ENCODE data around the gene GRIFIN. TPM values are rescaled to one million over a fixed set of nuclear protein-coding genes. Genes with fewer than 3 reads are reported as not detected.

Gene GRIFIN
- total RNA-seq, 1 experiment from 2014 or later: not detected

GRCh38 chr7:2509298-2509906, 33.2 kb upstream of the GRIFIN start:
- CTCF ChIA-PET: no interaction called here
- no TSS peak for BruUV-seq (replicated peaks)

GRCh38 chr7:2508327-2509215, 32.4 kb upstream of the GRIFIN start:
- DNase-seq (no peak), ATAC-seq (no peak)
- no peaks in the 10 kb centered on the region for H3K9me3 ChIP-seq (ENCODE audit: low read length)
- no peaks in the 10 kb centered on the region for H3K9me2 ChIP-seq (replicated peaks; ENCODE audit: low read length)
- no peaks in the 10 kb centered on the region for H3F3A ChIP-seq (ENCODE audit: low read length, unreplicated experiment)
- POLR2A ChIA-PET (ENCODE audit: unreplicated experiment): no interaction called here
- H3K9ac ChIP-seq (ENCODE audit: low read length): no peak overlapping the region
- BruUV-seq (replicated peaks): no TSS peak
- CTCF ChIA-PET: no interaction called here
- no peak overlapping the region for H2AFZ ChIP-seq (ENCODE audit: low read length)
- TF ChIP-seq EZH2phosphoT487 (IDR thresholded peaks at IDR 0.05; ENCODE audit: borderline replicate concordance, low read length) (no peak), CTCF (conservative IDR thresholded peaks at IDR 0.05; ENCODE audit: low read depth, low read length) (no peak), EZH2 (IDR thresholded peaks at IDR 0.05; ENCODE audit: low read length, unreplicated experiment) (no peak)
- H3K4me3 ChIP-seq (ENCODE audit: low read length): no peak overlapping the region
- no peak overlapping the region for H3K4me2 ChIP-seq (ENCODE audit: low read length)
- no peaks in the 10 kb centered on the region for H3K79me2 ChIP-seq (ENCODE audit: low read length)
- intact Hi-C loops (cut with micrococcal nuclease): no loop called here
- H3K27ac ChIP-seq (ENCODE audit: low read length): no peak overlapping the region
- H4K20me1 ChIP-seq (ENCODE audit: low read length): no peaks in the 10 kb centered on the region
- H3K4me1 ChIP-seq (ENCODE audit: insufficient read depth, low read length): peaks cover 13% of the 10 kb centered on the region
- no peaks in the 10 kb centered on the region for H3K36me3 ChIP-seq (ENCODE audit: low read depth, low read length)
- H3K27me3 ChIP-seq (ENCODE audit: low read length): no peaks in the 10 kb centered on the region

More at GRCh38 chr7:2509298-2509906, 33.2 kb upstream of the GRIFIN start:
- Histone ChIP-seq H3K9ac (ENCODE audit: low read length) (no peak overlapping the region), H3K4me3 (ENCODE audit: low read length) (no peak overlapping the region), H3K4me2 (ENCODE audit: low read length) (no peak overlapping the region), H3K4me1 (ENCODE audit: insufficient read depth, low read length) (peaks cover 13% of the 10 kb centered on the region), H4K20me1 (ENCODE audit: low read length) (no peaks in the 10 kb centered on the region), H3K36me3 (ENCODE audit: low read depth, low read length) (no peaks in the 10 kb centered on the region), H3K9me2 (replicated peaks; ENCODE audit: low read length) (no peaks in the 10 kb centered on the region), H3F3A (ENCODE audit: low read length, unreplicated experiment) (no peaks in the 10 kb centered on the region), H3K79me2 (ENCODE audit: low read length) (no peaks in the 10 kb centered on the region), H2AFZ (ENCODE audit: low read length) (no peak overlapping the region), H3K27me3 (ENCODE audit: low read length) (no peaks in the 10 kb centered on the region), H3K9me3 (ENCODE audit: low read length) (no peaks in the 10 kb centered on the region), H3K27ac (ENCODE audit: low read length) (no peak overlapping the region)
- POLR2A ChIA-PET (ENCODE audit: unreplicated experiment): no interaction called here
- intact Hi-C loops (cut with micrococcal nuclease): no loop called here
- ATAC-seq (no peak), DNase-seq (no peak)
- TF ChIP-seq CTCF (conservative IDR thresholded peaks at IDR 0.05; ENCODE audit: low read depth, low read length) (no peak), EZH2phosphoT487 (IDR thresholded peaks at IDR 0.05; ENCODE audit: borderline replicate concordance, low read length) (no peak), EZH2 (IDR thresholded peaks at IDR 0.05; ENCODE audit: low read length, unreplicated experiment) (no peak)

- Histone ChIP-seq H4K20me1 (ENCODE audit: low read length) (no peaks in the 10 kb centered on the region), H3K4me2 (ENCODE audit: low read length) (no peak overlapping the region), H3K9ac (ENCODE audit: low read length) (no peak overlapping the region), H3K9me2 (replicated peaks; ENCODE audit: low read length) (no peaks in the 10 kb centered on the region), H3F3A (ENCODE audit: low read length, unreplicated experiment) (no peaks in the 10 kb centered on the region), H3K36me3 (ENCODE audit: low read depth, low read length) (no peaks in the 10 kb centered on the region), H3K27ac (ENCODE audit: low read length) (no peak overlapping the region), H3K4me1 (ENCODE audit: insufficient read depth, low read length) (peaks cover 13% of the 10 kb centered on the region), H3K9me3 (ENCODE audit: low read length) (no peaks in the 10 kb centered on the region), H2AFZ (ENCODE audit: low read length) (no peak overlapping the region), H3K4me3 (ENCODE audit: low read length) (no peak overlapping the region), H3K79me2 (ENCODE audit: low read length) (no peaks in the 10 kb centered on the region), H3K27me3 (ENCODE audit: low read length) (no peaks in the 10 kb centered on the region)
- ATAC-seq (no peak), DNase-seq (no peak)
- ChIA-PET CTCF (no interaction called here), POLR2A (ENCODE audit: unreplicated experiment) (no interaction called here)
- intact Hi-C loops (cut with micrococcal nuclease): no loop called here
- BruUV-seq (replicated peaks): no TSS peak
- TF ChIP-seq EZH2phosphoT487 (IDR thresholded peaks at IDR 0.05; ENCODE audit: borderline replicate concordance, low read length) (no peak), EZH2 (IDR thresholded peaks at IDR 0.05; ENCODE audit: low read length, unreplicated experiment) (no peak), CTCF (conservative IDR thresholded peaks at IDR 0.05; ENCODE audit: low read depth, low read length) (no peak)
These were observed 31.7 kb upstream of the GRIFIN start for GRCh38 chr7:2507917-2508306.

Measured in PC-3 (cell line).